Stimulated activated CD4-positive, alpha-beta T cell treated with anti-CD3 and anti-CD28 coated beads, Interleukin-15, amount 100 ng/mL, for 1 hour (primary cell): ENCODE data around the gene SLC22A23.

Source experiments
- DNase-seq, 2 donors: peaks; one replicate each; pipeline ENCODE4 v3.0.0-alpha.2; 2020; ENCODE audit warnings: low read depth in 1 of 2, low spot score in 1 of 2

The SLC22A23 gene

DNA sequence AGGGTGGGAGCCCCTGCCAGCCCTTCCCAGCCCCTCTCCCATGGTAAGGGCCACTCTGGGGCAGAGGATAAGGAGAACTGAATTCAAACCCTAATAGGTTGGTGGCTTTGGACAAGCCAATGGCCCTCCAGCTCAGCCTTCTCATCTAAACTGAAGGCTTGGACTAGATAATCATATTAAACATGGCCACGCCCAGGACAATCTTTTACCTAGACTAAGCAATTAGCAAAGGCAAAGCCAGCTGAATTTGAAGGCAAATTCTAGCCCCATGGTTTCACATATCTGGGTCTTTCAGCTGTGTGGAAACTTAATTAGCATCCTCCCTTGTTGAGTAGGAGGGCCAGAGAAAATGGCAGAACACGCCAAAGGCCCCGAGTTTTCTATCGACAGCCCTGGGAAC is 10.7 kb downstream of the SLC22A23 start:
- DNase-seq = no peak

DNA sequence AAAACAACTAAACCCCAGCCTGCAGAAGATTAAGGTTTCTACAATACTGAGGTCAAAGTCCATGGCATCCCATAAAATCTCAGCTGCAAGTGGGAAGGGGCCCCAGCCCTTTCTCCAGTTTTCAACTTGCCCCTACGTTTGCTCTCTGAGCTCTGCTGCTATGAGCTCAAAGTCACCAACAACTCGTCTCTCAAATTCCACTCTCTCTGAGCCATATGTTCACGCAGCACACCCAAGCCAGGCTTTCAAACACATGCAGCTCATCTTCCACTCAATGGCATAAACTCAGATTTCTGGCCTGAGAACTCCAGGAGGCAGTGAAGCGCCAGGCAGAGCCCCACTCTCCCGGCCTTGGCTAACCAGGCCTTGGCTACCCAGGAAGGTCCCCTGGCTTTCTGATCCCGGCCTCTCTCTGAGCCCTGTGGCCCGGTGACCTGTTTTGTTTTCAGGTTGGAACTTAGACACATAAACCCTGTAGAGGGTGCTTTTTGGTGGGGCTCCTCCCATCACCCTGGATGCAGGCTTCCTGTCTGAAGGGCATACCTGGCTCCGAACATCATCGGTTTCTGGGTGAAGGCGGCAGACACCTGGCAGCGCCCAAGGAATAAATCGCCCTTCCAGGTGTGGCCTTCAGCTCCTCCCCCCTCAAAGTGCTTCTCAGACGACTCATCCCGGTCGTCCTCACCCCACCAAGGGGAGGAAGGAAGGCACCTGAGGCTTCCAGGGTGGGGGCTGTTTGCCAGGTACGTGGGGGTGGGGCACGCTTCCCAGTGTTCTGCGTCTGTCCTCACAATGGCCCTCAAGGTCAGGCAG is 12.4 kb downstream of the SLC22A23 start:
- no peak for DNase-seq

DNA sequence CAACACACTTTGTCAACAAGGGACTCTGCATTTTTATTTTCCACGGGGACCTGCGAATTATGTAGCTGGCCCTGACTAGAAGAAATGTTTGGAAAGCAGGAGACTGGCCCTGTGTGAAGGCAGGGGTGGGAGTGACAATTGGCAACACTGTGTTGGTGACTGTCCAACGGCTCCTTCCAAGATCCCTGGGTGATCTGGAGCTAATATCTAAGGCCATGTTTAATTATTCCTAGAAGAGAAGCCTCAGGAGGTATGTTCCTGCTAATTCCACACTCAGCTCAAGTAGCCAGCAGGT is 13.7 kb downstream of the SLC22A23 start:
- no peak for DNase-seq

DNA sequence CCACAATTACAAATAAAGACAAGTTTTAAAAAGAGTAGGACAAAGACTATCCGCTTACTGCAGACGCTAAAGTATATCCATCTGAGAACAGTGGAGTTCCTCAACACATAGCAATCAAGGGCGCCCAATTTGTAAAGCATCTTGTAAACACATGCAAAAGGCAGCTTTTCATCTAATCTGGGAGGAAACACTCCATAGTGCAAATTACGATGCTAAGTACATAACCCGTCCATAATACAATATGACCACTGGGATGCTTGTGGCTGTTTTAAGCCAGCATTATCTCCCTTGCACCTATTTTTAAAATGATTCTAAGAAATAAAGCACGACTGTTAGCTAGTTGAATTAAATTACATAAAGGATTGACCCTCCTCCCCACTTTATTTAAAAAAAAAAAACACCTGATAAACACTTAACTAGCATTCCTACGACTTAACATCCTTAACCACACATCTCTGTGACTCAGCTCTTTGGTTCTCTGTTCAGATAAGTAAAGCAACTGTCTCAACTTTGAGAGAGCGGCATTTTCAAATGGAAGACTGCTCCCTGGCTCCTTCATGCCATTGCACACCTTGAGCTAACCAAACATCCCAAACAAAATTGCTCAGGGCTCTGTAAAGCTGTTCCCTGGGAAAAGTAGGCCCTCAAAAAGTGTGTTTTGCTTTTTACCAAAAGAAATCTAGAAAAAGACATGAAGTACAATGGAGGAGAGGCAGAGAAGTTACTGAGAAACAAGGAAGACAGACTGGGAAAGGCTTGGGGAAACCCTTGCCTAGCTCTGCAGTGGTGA is 14.2 kb downstream of the SLC22A23 start:
- DNase-seq = no peak

DNA sequence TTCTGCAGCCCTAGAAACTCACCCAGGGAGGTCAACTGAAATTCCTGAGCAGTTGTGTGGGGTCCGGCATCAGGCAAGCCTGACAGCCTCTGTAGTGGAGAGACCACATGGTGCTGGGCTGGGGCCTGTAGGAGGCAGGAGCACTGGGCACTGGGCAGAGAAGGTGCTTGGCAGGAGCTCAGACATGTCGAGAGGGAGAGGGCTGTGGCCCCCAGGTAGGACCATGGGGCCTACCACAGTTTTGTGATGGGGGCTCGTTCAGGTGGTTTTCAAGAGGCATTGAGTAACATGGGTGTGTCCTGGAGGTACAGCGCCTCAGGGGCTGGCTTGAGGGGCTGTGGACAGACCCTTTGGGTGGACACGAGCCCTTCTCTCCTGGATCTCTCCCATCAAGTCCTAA is 15.9 kb downstream of the SLC22A23 start:
- DNase-seq = no peak

DNA sequence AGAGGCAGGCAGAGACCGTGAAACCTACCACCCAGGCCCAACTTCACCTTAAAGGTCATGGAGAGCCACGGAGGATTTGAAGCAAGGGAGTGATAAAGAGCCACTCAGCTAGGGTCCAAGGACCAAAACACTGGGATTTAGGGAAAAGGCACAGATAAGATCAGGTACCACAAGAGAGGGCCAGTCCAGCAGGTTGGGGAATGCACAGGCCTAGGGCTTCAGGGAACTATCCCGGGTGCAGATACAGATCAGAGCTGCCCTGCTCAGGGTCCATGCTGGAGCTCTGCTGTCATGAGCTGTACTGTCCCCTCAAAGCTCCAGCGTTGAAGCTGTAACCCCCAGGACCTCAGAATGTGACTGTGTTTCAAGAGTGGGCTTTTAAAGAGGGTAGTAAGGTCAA is 16.9 kb downstream of the SLC22A23 start:
- DNase-seq = no peak

DNA sequence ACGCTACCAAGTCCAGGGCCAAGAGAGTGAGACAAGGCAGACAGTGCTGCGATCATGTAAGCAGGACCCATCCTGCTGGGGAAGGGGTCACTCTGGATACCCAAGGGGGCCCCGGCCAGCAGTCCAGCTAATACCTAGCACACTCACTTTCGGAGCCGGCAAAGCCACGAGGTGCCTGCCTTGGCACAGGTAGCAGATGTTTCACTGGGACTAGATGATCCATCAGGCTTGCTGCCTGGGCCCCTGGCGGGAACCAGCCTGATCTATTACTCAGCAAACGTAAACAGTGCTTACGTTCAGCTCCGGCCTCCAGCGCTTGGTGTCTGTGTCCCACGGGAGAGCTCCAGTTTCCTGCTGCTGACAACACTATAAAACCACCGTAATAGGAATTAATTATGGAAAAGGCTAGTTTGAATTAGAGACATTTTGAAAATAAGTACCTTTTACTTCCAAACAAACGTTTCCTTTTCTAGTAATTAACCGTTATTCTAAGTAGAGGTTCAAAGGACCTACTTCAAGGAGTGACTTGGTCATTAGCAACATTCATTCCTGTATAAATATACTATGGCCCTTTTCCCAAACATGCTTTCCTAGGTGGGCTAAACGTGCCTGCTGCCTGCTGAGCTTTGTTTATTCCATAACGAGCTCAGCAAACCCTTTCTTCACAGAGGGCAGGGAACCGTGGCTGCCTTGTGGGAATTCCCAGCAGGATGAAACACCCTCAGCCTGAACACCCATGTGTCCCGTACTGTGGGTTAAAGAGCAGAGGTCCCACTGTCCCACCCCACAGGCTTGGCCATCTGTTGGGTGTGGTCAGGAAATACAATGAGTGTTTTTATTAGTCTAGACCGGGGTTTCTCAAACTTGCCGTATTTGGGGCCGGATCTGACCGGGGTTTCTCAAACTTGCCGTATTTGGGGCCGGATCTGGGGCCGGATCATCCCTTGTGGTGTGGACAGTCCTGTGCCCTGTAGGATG is 18.4 kb downstream of the SLC22A23 start:
- no peak for DNase-seq

DNA sequence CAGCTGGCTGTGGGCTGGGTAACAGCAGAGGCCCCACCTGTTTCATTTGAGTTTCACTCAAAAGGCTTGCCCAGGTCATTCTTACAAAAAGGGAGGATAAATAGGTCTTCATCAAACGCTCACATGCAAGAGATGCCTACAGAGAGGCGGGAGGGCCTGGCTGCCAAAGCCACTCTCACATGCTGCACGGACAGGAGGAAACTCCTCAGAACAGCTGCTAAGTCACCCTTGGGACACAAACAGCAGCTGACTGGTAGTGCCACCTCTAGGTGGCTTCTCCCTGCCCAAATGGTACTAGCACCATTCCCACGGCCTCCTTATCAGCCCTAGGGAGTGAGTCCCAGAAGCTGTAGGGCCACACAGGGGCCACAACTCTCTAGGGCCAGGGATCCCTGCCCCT is 23.8 kb downstream of the SLC22A23 start:
- no peak for DNase-seq

DNA sequence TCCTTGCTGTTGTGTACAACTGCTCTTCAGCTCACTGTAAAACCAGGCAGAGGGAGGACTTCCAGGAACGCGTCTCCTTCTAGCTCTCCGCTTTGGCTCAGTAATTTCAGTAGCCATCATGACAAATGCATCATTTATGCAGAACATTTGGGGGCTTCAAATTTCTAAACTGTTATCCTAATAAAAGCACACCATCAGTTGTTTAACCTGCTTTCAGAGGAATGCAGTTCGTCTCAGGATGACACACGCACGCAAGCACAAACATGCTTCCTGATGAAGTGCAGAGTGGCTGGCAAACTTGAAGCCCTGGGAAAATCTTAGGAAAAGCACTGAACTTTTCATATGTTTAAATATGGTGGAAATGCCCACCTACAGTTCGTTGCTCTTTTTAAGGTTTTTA is 24.4 kb downstream of the SLC22A23 start:
- DNase-seq = no peak

DNA sequence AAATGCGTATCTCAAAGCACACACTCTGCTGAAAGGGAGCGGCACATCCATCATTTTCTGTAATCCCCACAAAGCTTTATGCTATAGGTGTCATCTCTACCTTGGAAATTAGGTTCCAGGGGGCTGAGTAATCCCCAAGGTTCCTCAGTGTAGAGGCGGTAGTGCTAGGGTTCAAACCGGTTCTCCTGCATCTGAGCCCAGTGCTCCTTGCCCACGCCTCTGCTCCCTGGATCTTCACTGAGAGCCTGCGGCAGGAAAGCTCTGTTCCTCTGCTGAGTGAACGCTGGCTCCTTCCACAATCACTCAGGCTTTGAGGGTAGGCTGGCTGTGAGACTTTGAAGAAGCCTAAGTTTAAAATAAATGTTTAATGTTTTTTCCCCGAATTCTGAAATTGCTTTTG is 24.9 kb downstream of the SLC22A23 start:
- no peak for DNase-seq

DNA sequence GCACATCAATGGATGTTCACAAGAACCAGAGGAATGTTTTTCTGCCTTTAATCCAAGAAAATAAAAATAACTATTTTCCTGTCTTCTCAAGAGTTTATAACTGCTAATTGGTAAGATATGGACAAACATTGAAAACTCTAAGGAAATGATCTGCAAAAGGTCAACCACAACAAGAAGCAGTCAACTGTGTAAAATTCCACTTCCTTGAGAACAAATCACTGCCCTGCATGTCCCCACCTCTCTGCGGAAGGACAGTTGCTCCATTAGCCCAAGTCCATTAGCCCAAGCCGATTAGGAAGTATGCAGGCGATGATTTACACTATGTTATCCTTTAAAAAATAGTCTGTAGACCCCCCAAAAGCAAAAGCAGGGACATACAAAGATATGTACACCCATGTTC is 27.6 kb downstream of the SLC22A23 start:
- no peak for DNase-seq

DNA sequence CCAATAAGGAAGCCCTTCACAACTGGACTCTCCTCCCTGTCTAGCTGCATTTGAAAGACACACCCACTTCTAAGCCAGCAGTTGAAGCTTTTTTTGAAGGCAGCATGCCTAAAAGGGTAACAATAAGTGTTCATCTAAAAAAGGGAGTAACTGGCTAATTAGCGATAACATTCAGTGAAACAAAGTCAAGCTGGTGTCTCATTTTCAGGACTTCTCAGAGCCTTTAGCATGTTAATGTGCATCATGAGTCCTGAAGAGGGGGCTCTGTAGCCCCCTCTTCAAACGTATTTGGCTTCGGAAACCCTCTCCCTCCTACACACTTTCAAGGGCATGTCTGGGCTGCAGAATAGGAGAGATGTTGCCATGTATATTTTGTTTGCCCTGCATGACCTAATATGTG is 28.1 kb downstream of the SLC22A23 start:
- DNase-seq = no peak

DNA sequence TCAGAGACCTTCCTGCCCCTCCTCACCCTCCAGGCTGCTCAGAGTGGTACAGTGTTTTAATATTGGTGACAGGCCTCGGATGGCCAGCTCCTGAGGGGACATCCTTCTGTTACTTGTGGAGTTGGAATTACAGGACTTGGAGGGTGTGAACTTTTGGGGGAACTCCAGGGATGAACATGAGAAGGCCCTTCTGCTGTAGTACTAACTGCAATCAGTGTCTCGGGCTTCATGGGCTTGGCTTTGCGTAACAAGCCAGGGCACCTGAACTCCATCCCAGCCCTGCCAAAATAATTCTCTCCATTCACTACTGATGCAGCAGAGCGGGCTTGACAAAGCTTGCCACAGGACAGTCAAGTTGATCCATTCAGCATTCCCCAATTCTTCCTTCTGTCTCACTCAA is 28.6 kb downstream of the SLC22A23 start:
- no peak for DNase-seq

DNA sequence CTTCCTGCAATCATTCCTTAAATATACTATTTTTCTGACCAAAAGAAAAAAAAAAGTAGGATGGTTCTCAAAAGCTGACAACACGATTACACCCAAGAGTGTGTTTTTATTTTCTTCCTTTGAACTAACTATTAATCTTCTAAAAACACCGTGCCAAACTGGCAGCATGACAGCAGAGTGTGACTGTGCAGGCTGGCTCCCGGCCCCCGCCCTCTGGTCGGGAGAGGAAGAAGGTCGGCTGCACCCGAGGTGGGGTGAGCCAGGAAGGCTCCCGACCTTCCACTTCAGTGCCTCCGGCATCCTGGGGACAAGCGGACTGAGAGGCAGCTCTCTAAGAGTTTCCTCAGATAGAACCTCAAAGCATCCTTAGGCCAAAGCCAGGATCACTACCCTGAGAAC is 29.2 kb downstream of the SLC22A23 start:
- DNase-seq = no peak

DNA sequence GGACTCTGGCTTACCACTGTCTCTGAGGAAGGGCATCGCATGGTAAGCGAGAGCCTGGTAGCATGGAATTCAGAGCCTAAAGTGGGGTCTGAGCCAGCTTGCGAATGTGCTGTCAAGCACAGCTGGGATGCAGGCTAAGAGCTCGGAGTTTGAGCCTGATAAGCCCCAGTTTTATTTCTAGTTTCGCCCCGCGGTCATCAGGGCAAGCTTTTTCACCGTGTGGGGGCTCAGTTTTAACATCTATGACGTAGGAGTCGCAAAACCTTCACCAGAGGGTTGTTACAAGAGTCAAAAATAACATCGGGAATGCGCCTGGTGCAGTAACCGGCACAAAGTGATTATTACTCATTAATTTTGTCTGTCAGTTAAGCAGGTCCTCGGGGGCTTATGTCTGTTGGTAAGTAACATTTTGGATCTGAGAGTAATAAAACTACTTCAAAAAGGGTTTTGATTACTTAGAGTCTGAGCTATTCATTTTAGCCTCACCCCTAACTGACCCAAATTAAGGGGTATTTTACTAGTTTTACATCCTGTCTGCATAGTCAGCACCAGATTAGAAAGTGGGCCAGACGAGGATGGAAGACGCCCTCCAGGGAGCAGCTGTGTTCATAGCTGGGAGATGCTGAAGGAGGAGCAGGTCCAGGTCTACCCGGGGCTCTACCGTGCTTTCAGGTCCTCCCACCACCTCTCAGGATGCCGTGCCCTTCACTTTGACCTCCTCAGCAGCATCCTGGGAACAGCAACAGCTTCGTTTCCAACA is 29.7 kb downstream of the SLC22A23 start:
- DNase-seq = no peak

DNA sequence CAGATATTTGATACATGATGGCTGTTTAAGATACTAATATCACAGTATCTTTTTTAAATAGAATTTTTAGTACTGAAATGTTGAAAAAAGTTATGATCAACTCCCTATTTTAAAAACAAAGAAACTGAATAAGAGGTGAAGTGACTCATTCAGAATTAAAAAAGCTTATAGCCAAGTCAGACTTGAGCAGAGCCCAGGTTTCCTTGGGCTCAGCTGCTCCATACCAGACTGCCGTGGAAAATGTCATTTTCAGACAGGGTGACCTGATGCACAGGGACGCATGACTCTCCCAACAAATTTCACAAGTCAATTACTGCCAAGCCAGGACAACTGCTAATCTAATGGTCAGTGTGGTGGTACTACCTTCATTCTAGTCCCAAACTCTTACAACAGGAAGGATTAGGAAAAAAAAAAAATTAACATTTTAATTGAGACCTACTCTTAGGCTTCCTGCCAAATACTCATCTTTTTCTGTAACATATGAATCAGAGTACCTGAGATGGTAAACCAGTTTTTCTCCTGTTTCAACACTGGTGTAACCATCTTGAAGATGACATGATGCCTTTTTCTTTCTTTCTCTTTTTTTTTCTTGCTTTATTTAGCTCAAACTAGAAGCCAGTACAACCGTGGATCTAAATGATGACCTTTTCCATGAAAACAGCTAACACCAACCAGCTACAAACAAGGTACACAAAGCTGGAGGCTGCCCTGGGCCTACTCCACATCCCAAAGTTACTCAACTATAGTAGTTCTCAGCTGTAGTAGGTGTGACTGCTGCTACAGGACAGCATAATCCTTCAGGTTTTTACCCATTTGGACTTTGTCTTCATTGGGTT is 30.5 kb downstream of the SLC22A23 start:
- no peak for DNase-seq

DNA sequence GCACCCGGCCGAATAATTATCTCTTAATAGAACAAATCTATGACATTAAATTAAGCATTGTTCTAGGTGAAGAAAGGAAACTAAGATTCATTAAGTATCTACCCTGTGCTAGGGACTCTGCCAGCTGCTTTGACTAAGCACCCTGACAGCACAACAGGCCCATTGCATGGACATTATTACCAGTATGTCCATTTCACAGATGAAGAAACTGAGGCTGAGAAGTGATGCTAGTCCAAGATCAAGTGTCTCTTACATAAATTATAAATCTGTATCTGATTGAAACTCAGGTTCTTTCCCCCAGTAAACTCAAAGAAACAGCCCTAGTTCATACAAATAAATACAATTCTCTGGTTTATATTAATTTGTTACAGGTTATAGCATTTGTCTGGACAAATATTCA is 31.3 kb downstream of the SLC22A23 start:
- DNase-seq = no peak

DNA sequence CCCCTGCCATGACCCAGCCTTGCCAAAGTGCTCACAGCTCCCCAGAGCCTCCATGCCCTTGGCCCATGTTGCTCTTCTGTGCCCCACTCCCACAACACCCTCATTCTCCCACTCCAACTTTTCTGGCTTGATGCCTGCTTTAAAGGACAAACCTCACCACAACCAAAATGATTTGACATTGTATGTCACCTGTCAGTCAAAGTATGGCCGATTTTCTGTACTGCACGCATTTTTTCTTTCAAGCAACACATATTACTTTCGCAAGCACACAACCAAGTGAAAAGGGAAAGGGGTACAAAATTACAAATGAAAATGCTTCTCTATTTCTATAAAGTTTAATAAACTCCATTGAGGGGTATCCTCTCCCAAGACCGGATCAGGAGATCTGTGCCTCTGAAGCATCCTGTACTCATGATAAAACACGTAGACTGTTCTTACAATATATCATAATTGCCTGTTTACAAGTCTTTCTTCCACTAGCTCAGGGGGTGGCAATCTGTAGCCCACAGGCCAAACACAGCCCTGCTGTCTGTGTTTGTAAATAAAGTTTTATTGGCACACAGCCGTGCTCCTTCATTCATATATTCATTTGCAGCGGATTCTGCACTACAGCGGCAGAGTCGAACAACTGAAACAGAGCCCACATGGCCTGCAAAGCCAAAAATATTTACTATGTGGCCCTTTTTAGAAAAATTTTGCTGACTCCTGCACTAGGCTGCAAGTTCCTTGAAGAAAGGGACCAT is 32.5 kb downstream of the SLC22A23 start:
- DNase-seq = no peak

DNA sequence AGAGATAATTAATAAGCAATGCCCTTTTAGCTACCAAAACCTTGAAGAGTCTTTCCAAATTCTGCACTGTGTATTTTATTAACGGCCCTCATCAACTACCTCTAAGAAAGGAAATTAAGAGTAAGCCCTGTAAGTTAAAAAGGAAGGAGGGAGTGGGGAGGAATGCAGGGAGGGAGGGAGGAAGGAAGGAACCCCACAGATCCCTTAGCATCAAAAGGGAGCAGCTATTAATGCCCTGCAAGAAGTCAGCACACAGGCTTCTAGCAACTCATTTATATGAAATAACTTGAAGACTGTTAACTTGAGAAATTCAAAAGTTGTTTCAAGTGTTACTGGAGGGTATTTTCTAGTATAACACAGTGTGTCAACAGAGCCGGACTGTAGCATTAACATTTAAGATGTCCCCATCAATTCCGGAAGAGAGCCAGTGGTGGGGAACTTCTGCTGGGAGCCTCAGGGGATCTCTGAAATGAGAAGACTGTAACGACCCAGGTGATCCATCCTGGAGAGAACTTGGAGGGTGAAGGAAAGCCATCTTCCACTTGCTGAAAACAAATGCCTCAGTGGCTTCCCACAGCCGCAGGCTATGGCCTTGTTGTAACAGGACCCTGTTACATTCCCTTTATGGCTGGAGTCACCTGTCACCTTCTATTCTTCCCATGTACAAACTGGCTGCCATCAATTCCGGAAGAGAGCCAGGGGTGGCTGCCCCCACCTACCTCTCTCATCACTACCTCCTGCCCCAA is 33.2 kb downstream of the SLC22A23 start:
- DNase-seq = no peak
